GM10847 (cell line): ENCODE data around the gene CAND2.

Experiments
- POLR2A ChIP-seq: IDR thresholded peaks from 2 replicates; pipeline ENCODE4 v1.6.1; 2011; ENCODE audit not compliant: insufficient read length; ENCODE audit errors: extremely low read depth

Gene CAND2

GRCh38 chr3:12785096-12785495, 11.4 kb upstream of the CAND2 start:
- TF ChIP-seq POLR2A, result no peak

DNA sequence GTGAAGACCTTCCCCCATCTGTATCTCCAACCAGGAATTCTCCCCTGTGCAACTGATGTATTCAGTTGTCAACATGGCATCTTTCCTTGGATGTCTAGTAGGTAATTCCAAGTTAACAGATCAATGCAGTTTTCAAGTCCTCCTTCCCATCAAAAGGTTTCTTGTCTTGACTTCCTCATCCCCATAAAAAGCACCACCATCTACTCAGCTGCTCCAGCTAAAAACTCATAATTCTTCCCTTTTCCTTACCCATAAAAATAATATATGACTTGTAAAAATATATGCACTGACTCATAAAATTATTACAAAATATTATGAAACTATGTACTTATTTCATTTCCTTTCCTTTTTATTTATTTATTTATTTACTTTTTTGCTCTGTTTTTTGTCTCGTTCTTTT, 5.0 kb upstream of the CAND2 start:
- TF ChIP-seq POLR2A, result no peak

DNA sequence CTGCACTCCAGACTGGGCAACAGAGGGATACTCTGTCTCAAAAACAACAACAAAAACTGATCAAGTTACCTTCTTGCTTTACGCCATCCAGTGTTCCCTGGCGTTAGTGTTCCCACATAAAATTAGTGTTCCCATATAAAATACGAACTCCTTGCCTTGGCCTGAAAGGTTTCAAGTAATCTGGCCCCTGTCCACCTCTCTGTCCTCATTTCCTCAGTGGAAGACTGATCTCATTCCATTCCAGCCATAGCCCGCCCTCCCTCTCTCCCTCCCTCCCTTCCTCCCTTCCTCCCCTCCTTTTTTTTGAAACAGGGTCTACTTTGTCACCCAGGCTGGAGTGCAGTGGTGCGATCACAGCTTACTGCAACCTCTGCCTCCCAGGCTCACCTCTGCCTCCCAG, 2.8 kb upstream of the CAND2 start:
- no peak for TF ChIP-seq POLR2A

- no peak for TF ChIP-seq POLR2A
Measured at GRCh38 chr3:12797124-12797891, 828 bp downstream of the CAND2 start.

DNA sequence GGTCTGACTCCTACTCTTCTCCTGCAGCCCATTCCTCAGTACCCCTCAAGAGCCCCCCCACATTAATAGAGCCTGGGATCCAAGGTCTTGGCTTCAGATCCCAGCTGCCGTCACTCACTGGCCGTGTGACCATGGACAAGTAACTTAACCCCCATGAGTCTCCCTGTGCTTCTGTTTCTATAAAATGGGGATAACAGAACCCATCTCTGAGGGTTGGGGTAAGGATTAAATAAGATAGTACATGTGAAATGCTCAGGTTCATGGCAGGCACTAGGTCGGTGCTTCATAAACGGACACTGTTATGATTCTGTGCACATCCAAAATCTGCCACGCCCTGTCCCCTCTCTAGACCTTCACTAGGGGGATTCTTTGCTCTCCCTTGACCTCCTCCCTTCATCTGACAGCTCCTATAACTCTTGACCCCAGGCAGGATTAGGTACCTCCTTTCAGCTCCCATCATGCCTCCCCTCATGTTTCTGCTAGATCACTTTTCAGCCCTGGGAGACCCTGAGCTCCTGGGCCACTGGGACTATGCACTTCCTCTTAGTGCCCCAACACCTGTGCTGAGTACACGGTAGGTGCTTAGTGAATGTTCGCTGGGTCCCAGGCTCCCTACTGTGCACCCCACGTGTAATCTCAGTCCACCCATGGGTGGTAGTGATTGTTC, 1.5 kb downstream of the CAND2 start:
- no peak for TF ChIP-seq POLR2A

GRCh38 chr3:12798559-12799179, 2.2 kb downstream of the CAND2 start:
- TF ChIP-seq POLR2A, result no peak

DNA sequence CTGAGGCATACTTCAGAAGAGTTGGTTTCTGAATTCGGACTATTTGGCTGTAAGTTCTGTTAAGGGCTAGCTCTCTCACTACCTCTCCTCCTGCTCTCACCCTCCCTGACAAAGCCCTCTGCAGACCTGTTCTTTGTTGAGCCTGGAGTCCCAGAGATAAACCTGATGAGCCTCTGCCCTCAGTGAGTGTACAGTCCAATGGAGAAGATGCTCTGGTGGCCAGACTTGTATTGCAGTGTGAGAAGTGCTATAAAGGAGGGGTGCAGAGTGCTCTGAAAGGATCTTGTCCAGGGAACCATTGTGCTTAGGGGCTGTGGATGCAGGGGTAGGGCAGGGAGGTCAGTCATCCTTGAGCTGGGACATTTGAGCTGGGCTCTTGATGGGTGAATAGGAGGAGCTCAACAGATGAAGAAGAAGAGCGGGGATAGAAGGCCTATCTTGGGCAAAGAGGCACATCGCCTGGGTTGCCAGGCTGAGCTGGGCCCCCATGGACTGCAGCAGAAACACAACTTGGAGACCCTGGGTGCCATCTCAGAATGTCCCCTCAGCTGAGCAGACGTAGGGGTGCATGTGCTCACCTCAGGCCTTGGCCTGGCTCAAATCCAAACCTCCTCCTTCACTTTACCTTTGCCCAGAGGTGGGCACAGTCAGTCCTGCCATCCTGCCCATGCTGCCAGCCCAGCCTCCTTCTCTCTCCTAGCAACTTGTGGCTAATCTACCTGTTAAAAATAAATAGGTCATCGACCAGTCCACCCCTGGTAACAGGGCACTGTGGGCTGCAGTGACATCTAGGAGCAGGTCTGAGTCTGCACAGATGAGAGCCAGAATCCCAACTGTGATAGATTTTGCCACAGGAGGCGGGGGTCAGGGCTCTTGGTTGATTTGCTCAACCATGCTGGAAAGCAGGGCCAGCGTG, 3.3 kb downstream of the CAND2 start:
- no peak for TF ChIP-seq POLR2A

DNA sequence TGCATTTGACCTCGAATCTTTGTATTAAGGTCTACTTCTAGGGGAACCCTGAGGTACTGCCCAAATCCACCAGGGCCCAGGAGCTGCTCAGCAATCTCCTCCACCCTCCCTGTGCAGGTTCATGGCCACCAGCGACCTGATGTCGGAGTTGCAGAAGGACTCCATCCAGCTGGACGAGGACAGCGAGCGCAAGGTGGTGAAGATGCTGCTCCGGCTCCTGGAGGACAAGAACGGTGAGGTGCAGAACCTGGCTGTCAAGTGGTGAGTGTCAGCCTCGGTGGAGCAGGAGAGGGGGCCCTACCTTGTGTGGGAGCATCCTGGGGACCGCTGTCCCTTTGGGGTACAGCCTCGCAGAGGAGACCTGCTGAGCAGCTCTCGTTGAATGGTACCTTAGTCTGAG, 6.9 kb downstream of the CAND2 start:
- TF ChIP-seq POLR2A, result no peak

DNA sequence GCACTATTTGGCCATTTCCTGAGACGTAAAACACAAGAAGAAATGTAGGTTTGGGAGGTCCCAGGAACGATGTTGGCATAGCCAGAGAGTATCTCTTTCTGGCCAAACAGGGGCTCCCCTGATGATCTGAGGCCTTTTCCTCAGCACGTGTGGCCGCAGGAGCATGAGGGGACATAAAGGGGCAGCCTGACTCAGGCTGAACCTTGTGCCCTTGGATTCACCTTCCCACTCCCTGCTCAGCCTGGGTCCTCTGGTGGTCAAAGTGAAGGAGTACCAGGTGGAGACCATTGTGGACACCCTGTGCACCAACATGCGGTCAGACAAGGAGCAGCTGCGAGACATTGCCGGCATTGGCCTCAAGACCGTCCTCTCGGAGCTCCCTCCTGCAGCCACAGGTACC, 10.6 kb downstream of the CAND2 start:
- TF ChIP-seq POLR2A, result no peak

GRCh38 chr3:12807601-12808359, 11.3 kb downstream of the CAND2 start:
- no peak for TF ChIP-seq POLR2A

DNA sequence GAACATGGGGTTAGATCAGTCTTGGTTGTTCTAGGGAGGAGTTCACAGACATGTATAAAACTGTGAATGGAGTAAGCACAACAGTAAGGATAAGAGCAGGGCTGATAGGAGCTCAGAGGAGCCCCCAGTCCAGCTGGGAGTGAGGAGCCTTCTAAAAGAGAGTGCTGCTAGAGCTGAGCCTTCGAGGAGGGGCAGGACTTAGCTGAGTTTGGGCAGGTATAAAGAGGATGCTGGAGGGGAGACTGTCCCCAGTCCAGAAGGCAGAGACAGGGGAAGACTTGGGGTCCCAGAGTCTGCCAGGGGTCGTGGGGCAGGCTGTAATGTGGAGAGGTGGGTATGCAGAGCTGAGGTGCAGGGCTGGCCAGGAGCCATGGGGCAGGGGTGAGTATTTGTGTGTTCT, 12.1 kb downstream of the CAND2 start:
- no peak for TF ChIP-seq POLR2A

- no peak for TF ChIP-seq POLR2A
Measured at GRCh38 chr3:12809001-12809400, 12.5 kb downstream of the CAND2 start.

DNA sequence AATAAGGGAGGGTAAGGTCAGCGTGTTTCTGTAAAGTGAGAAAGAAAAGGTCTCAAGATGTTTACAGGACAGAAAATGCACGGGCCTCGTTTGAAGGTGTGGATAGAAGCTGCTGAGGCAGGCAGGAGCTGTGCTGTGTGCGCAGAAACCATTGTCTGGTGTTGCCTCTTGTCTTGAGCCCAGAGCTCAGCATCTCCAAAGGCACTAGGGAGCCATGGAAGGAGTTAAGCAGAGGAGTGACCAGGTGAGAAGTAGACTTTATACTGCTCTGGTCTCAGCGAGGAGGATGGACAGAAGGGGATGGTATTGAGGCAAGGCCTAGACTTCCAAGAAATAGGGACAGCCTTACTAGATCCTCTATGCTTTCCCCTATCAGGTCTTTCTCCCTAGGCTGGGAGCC, 13.0 kb downstream of the CAND2 start:
- no peak for TF ChIP-seq POLR2A

DNA sequence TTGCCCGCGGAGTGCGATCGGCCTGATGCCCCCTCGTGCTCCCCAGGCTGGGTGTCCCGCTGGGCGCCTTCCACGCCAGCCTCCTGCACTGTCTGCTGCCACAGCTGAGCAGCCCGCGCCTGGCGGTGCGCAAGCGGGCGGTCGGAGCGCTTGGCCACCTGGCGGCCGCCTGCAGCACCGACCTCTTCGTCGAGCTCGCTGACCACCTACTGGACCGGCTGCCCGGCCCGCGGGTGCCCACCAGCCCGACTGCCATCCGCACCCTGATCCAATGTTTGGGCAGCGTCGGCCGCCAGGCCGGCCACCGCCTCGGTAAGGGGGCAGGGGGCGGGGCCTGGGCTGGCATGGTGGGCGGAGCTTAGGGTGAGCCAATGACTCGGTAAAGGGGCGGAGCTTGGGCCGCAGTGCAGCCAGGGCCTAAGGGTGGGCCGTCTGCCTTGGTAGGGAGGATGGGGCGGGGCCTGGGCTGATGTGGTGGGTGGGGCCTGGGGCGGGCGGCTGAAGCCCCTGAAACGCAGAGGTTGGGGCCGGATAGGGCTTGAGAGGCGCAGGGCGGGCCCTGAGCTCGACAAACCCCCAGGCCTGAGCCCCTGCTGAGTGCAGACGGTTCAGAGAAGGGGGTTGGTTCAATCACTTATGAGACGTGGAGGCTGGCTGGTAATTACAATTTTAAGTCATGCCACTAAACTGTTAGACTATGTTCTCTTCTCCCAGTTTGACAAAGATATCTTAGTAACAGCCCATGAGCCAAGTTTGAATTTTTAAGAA, 13.7 kb downstream of the CAND2 start:
- TF ChIP-seq POLR2A, result no peak

DNA sequence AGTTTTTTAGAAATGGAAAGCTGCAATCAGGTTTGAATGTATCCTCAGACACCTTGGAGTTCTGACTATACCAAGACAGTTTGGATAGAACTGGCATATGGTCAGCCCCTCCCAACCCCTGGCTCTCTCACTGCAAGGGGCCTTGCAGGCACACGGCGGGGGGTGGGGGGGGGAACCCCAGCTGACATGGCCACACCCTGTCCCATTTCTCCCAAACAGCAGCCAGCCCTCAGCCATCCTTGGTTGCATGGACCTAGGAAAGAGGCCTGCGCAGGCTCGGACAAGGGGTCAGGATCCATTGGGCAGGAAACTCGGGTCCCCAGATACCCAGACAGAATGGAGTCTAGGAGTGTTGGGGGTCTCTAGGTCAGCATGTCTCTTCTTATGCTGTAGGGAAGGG, 14.5 kb downstream of the CAND2 start:
- TF ChIP-seq POLR2A, result no peak
